Measurements from ENCODE around the gene ATP1A2.

ATP1A2 gene

GRCh38 chr1:160187407-160187806 lies 71.8 kb downstream of the ATP1A2 start:
- H3K9me3 ChIP-seq (ENCODE audit: control insufficient read depth, insufficient read depth, low read length) = no peaks in the 10 kb centered on the region
- peaks cover 22% of the 10 kb centered on the region for H3K4me1 ChIP-seq (ENCODE audit: insufficient read depth, low read length)

DNA sequence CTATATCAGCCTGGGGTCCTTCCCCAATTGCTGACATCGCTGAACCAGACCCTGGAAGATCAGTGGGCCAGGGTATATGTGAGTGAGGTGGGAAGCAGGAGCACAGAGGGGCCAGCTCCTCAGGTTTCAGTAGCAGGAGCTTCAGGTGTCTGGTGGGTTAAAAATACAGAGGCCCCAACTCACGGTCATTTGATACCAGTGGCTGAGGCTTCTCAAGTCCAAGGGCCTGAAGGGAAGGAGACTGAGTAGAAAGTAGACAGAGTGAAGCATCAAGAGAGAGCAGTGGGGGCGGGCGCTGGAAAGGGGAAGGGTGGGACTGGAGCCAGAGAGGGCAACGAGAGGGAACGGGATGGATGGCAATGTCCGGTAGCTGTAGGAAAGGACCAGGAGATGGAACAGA lies 72.8 kb downstream of the ATP1A2 start:
- no peaks in the 10 kb centered on the region for H3K9me3 ChIP-seq (ENCODE audit: control insufficient read depth, insufficient read depth, low read length)
- H3K4me1 ChIP-seq (ENCODE audit: insufficient read depth, low read length) = peaks cover 25% of the 10 kb centered on the region
- no peaks in the 10 kb centered on the region for H3K36me3 ChIP-seq (ENCODE audit: insufficient read depth, low read length)
- H3K9ac ChIP-seq (ENCODE audit: low read depth, low read length) = no peak overlapping the region

More at GRCh38 chr1:160187407-160187806, 71.8 kb downstream of the ATP1A2 start:
- H3K36me3 ChIP-seq (ENCODE audit: insufficient read depth, low read length) = no peaks in the 10 kb centered on the region
- no peak overlapping the region for H3K9ac ChIP-seq (ENCODE audit: low read depth, low read length)

DNA sequence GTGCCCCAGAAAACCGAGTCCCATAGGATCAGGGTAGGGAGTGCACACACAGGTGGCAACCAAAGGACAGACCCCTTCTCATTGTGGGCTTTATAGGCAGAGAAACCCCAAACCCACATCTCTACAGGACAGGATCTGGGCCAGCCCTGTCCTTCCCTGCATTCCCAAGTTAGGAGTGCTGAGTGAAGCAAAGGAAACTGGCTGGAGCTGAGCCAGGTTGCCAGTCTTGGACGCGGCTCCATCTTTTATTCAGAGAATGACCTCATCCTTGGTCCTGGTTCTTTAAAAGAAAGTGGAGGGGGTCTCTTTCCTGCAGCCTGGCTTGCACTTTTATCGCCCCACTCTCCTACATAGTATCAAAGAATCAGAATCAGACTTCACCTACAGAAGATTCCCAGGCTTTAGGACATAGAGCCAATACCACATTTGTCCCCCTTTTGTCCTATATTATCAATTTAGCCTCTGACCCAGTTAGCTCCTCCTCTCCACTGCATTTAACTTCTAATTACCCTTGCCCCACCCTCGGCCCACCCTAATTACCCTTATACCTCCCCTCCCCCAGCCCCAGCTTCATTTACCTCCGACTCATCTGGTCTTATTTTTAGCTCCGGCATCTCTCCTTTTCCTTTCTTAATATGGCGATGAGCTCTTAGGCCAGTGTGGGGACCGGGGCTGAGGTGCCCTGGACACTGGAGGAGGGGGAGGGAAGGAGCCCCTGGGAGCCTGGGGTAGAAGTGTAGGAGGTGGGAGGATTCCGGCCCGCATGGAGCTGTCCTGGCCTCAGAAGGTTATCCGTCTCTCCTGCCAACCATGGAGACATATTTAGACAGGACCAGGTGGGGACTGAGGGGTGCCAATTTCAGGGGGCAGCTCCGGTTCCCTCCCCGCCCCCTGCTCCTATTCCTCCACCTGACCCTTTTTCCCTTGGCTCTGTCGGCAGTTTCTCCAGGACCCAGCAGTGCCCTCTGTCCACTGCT lies 74.4 kb downstream of the ATP1A2 start, which contains the start of gene CASQ1:
Gene CASQ1 (plus strand): TSS at position 927 of the 977 bp plus-strand sequence. CDS start 177 bp downstream, outside the sequence.
- Histone ChIP-seq H3K9ac (ENCODE audit: low read depth, low read length) (no peak within 1 kb of the TSS), H3K4me1 (ENCODE audit: insufficient read depth, low read length) (peaks cover 25% of the 10 kb centered on the region), H3K36me3 (ENCODE audit: insufficient read depth, low read length) (no peaks in the 10 kb centered on the region), H3K9me3 (ENCODE audit: control insufficient read depth, insufficient read depth, low read length) (no peaks in the 10 kb centered on the region)

DNA sequence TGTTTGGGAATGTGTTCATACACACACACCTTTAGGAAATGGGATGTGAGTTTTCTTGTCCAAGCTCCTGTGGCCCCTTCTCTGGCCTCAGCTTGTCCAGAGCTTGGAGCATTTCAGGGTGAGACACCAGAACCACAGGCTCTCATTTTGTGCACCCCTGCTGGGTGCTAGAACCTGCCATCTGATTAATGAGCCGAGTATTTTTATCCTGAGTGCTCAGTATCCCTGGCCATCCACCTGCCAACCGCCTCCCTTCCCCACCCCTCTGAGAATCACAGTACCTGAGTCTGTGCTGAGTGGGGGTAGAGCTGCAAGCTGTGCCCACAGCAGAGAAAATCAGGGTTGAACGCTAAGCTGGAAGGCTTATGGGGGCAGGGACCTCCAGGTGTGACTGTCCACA lies 76.2 kb downstream of the ATP1A2 start:
- H3K36me3 ChIP-seq (ENCODE audit: insufficient read depth, low read length) = no peaks in the 10 kb centered on the region
- peaks cover 25% of the 10 kb centered on the region for H3K4me1 ChIP-seq (ENCODE audit: insufficient read depth, low read length)
- H3K9me3 ChIP-seq (ENCODE audit: control insufficient read depth, insufficient read depth, low read length) = no peaks in the 10 kb centered on the region
- no peak overlapping the region for H3K9ac ChIP-seq (ENCODE audit: low read depth, low read length)

- H3K36me3 ChIP-seq (ENCODE audit: insufficient read depth, low read length) = no peaks in the 10 kb centered on the region
- H3K9ac ChIP-seq (ENCODE audit: low read depth, low read length) = no peak overlapping the region
- no peaks in the 10 kb centered on the region for H3K9me3 ChIP-seq (ENCODE audit: control insufficient read depth, insufficient read depth, low read length)
- H3K4me1 ChIP-seq (ENCODE audit: insufficient read depth, low read length) = peaks cover 25% of the 10 kb centered on the region
Measured at GRCh38 chr1:160192234-160192633, 76.7 kb downstream of the ATP1A2 start.
